ENCODE data around the gene SYNRG. TPM values are rescaled to one million over a fixed set of nuclear protein-coding genes. Genes with fewer than 3 reads are reported as not detected.

SYNRG gene
- total and polyA plus RNA-seq, 2 donors (not counting 3 experiments of a cell fraction or from before 2014, with no cell fraction given) = 15.3 to 42.2 TPM

DNA sequence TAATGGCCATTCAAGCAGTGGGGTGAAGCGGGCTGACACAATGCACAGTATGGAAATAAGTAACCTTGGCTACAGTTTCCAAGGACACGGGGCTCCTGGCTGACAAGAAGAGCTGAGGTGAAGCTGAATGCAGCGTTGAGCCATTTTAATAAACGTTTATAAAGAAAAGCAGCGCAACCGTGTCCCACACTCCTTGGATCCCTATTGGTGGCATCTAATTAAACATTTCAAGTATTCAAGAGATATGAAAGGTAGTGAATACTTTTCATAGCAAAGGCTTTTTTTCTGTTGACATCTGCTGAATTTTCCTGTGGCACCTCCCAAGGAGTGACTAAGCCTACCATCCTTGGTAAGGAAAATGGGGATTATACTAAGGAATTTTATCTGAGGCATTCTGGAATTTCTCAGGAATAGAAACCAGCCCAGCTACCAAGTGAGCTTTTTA lies 93.1 kb downstream of the SYNRG start:
- FAIRE-seq = no peak
- CTCF ChIA-PET = interaction anchor here (1.6 to 4.3 kb wide), 2 partner anchors 12 to 21 kb away, joined by 3 to 16 read pairs; no protein-coding TSS in a partner anchor
- Histone ChIP-seq H4K20me1 (replicated peaks; ENCODE audit: control insufficient read depth, extremely low read depth, insufficient read depth, low read length) (no peaks in the 10 kb centered on the region), H3K36me3 (ENCODE audit: control insufficient read depth in 2 of 2, extremely low read depth in 1 of 2, insufficient read depth in 2 of 2, low read length in 2 of 2) (peaks cover 14 to 21% of the 10 kb centered on the region in 2 experiments), H3K27ac (ENCODE audit: insufficient read depth, low read depth, low read length) (no peak overlapping the region), H3K79me2 (ENCODE audit: control insufficient read depth, insufficient read depth, low read length) (peaks cover 7% of the 10 kb centered on the region), H2AFZ (ENCODE audit: low read depth, low read length) (no peak overlapping the region), H3K4me3 (replicated peaks in 1 of 3; ENCODE audit: insufficient read depth in 1 of 3, low read depth in 1 of 3, low read length in 3 of 3) (no peak overlapping the region), H3K9me1 (replicated peaks; ENCODE audit: control insufficient read depth, extremely low read depth, insufficient read depth, low read length) (no peaks in the 10 kb centered on the region), H3K4me1 (ENCODE audit: control insufficient read depth, extremely low read depth, insufficient read depth, low read length) (no peaks in the 10 kb centered on the region), H3K9me3 (replicated peaks; ENCODE audit: control insufficient read depth, insufficient read depth, low read length) (no peaks in the 10 kb centered on the region), H3K27me3 (ENCODE audit: control insufficient read depth in 2 of 2, insufficient read depth in 2 of 2, low read length in 2 of 2) (no peaks in the 10 kb centered on the region), H3K4me2 (ENCODE audit: insufficient read depth, low read length) (no peak overlapping the region), H3K9ac (replicated peaks; ENCODE audit: extremely low read depth, insufficient read depth, low read length) (no peak overlapping the region)
- no peak for DNase-seq (ENCODE audit: low read depth, low spot score)
- intact Hi-C loops (cut with micrococcal nuclease) = no loop called here
- no TSS peak for BruUV-seq (replicated peaks)
- POLR2A ChIA-PET = no interaction called here
- dilution Hi-C loops (cut with MboI; ENCODE audit: extremely low pct_ligation_motif_present, low sequenced_read_pairs) = no loop called here
- TF ChIP-seq JUN (IDR thresholded peaks at IDR 0.05; ENCODE audit: borderline replicate concordance, insufficient read depth, insufficient read length, low read depth) (no peak), MAX (IDR thresholded peaks at IDR 0.05; ENCODE audit: insufficient read depth, insufficient read length) (no peak), FOS (IDR thresholded peaks at IDR 0.05; ENCODE audit: borderline replicate concordance, insufficient read depth, low read length) (no peak), MYC (IDR thresholded peaks at IDR 0.05; ENCODE audit: low read depth, low read length) (no peak), POLR2A (IDR thresholded peaks at IDR 0.05; ENCODE audit: low read depth, low read length) (no peak), GATA2 (IDR thresholded peaks at IDR 0.05; ENCODE audit: insufficient read depth, insufficient read length, low read depth, low read length) (no peak), POLR2AphosphoS5 (IDR thresholded peaks at IDR 0.05; ENCODE audit: insufficient read depth, low read depth, low read length) (no peak), EZH2 (IDR thresholded peaks at IDR 0.05; ENCODE audit: borderline replicate concordance, low read depth, low read length, severe bottlenecking) (no peak)
- TF ChIP-seq, protein P1, sequence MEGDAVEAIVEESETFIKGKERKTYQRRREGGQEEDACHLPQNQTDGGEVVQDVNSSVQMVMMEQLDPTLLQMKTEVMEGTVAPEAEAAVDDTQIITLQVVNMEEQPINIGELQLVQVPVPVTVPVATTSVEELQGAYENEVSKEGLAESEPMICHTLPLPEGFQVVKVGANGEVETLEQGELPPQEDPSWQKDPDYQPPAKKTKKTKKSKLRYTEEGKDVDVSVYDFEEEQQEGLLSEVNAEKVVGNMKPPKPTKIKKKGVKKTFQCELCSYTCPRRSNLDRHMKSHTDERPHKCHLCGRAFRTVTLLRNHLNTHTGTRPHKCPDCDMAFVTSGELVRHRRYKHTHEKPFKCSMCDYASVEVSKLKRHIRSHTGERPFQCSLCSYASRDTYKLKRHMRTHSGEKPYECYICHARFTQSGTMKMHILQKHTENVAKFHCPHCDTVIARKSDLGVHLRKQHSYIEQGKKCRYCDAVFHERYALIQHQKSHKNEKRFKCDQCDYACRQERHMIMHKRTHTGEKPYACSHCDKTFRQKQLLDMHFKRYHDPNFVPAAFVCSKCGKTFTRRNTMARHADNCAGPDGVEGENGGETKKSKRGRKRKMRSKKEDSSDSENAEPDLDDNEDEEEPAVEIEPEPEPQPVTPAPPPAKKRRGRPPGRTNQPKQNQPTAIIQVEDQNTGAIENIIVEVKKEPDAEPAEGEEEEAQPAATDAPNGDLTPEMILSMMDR (IDR thresholded peaks at IDR 0.05; ENCODE audit: extremely low read depth in 1 of 2, insufficient read depth in 1 of 2, low read depth in 1 of 2, low read length in 2 of 2) = no peak

Measured in endothelial cell of umbilical vein (primary cell).